ENCODE data around the gene ACAA1.

Gene ACAA1

GRCh38 chr3:38131621-38132369 is 5.1 kb downstream of the ACAA1 start:
- H3K9ac ChIP-seq (ENCODE audit: low read length): no peak overlapping the region
- H3K36me3 ChIP-seq (ENCODE audit: control insufficient read depth, low read depth, low read length): peaks cover 45% of the 10 kb centered on the region

GRCh38 chr3:38130631-38131065 is 6.3 kb downstream of the ACAA1 start:
- no peak overlapping the region for H3K4me3 ChIP-seq (ENCODE audit: low read length)
- peaks cover 56% of the 10 kb centered on the region for H3K36me3 ChIP-seq (ENCODE audit: control insufficient read depth, low read depth, low read length)
- no peaks in the 10 kb centered on the region for H3K4me1 ChIP-seq (ENCODE audit: control insufficient read depth, low read depth, low read length)
- no peak overlapping the region for H3K27ac ChIP-seq (ENCODE audit: low read length)
- H3K9me3 ChIP-seq (ENCODE audit: control insufficient read depth, low read depth, low read length): no peaks in the 10 kb centered on the region
- no peaks in the 10 kb centered on the region for H3K27me3 ChIP-seq (ENCODE audit: control insufficient read depth, insufficient read depth, low read length)
- H3K9ac ChIP-seq (ENCODE audit: low read length): no peak overlapping the region

More at GRCh38 chr3:38131621-38132369, 5.1 kb downstream of the ACAA1 start:
- H3K4me1 ChIP-seq (ENCODE audit: control insufficient read depth, low read depth, low read length): no peaks in the 10 kb centered on the region
- H3K27ac ChIP-seq (ENCODE audit: low read length): no peak overlapping the region
- H3K4me3 ChIP-seq (ENCODE audit: low read length): no peak overlapping the region
- no peaks in the 10 kb centered on the region for H3K27me3 ChIP-seq (ENCODE audit: control insufficient read depth, insufficient read depth, low read length)
- H3K9me3 ChIP-seq (ENCODE audit: control insufficient read depth, low read depth, low read length): no peaks in the 10 kb centered on the region

GRCh38 chr3:38129058-38129457 is 7.9 kb downstream of the ACAA1 start:
- Histone ChIP-seq H3K9me3 (ENCODE audit: control insufficient read depth, low read depth, low read length) (no peaks in the 10 kb centered on the region), H3K36me3 (ENCODE audit: control insufficient read depth, low read depth, low read length) (peaks cover 68% of the 10 kb centered on the region), H3K27ac (ENCODE audit: low read length) (no peak overlapping the region), H3K9ac (ENCODE audit: low read length) (no peak overlapping the region), H3K4me3 (ENCODE audit: low read length) (no peak overlapping the region), H3K27me3 (ENCODE audit: control insufficient read depth, insufficient read depth, low read length) (no peaks in the 10 kb centered on the region), H3K4me1 (ENCODE audit: control insufficient read depth, low read depth, low read length) (no peaks in the 10 kb centered on the region)

GRCh38 chr3:38128303-38128655 is 8.6 kb downstream of the ACAA1 start:
- Histone ChIP-seq H3K27me3 (ENCODE audit: control insufficient read depth, insufficient read depth, low read length) (no peaks in the 10 kb centered on the region), H3K9me3 (ENCODE audit: control insufficient read depth, low read depth, low read length) (no peaks in the 10 kb centered on the region), H3K36me3 (ENCODE audit: control insufficient read depth, low read depth, low read length) (peaks cover 61% of the 10 kb centered on the region), H3K27ac (ENCODE audit: low read length) (no peak overlapping the region), H3K9ac (ENCODE audit: low read length) (no peak overlapping the region), H3K4me1 (ENCODE audit: control insufficient read depth, low read depth, low read length) (no peaks in the 10 kb centered on the region), H3K4me3 (ENCODE audit: low read length) (no peak overlapping the region)

GRCh38 chr3:38127611-38128302 is 9.2 kb downstream of the ACAA1 start:
- no peaks in the 10 kb centered on the region for H3K27me3 ChIP-seq (ENCODE audit: control insufficient read depth, insufficient read depth, low read length)
- H3K36me3 ChIP-seq (ENCODE audit: control insufficient read depth, low read depth, low read length): peaks cover 62% of the 10 kb centered on the region
- H3K4me3 ChIP-seq (ENCODE audit: low read length): no peak overlapping the region
- no peak overlapping the region for H3K27ac ChIP-seq (ENCODE audit: low read length)
- H3K4me1 ChIP-seq (ENCODE audit: control insufficient read depth, low read depth, low read length): no peaks in the 10 kb centered on the region
- no peak overlapping the region for H3K9ac ChIP-seq (ENCODE audit: low read length)
- no peaks in the 10 kb centered on the region for H3K9me3 ChIP-seq (ENCODE audit: control insufficient read depth, low read depth, low read length)

GRCh38 chr3:38126121-38126892 is 10.6 kb downstream of the ACAA1 start:
- no peaks in the 10 kb centered on the region for H3K9me3 ChIP-seq (ENCODE audit: control insufficient read depth, low read depth, low read length)
- no peaks in the 10 kb centered on the region for H3K27me3 ChIP-seq (ENCODE audit: control insufficient read depth, insufficient read depth, low read length)
- H3K4me1 ChIP-seq (ENCODE audit: control insufficient read depth, low read depth, low read length): no peaks in the 10 kb centered on the region
- H3K27ac ChIP-seq (ENCODE audit: low read length): no peak overlapping the region
- no peak overlapping the region for H3K9ac ChIP-seq (ENCODE audit: low read length)
- peaks cover 70% of the 10 kb centered on the region for H3K36me3 ChIP-seq (ENCODE audit: control insufficient read depth, low read depth, low read length)
- no peak overlapping the region for H3K4me3 ChIP-seq (ENCODE audit: low read length)

GRCh38 chr3:38125305-38126120 is 11.4 kb downstream of the ACAA1 start:
- Histone ChIP-seq H3K27me3 (ENCODE audit: control insufficient read depth, insufficient read depth, low read length) (no peaks in the 10 kb centered on the region), H3K36me3 (ENCODE audit: control insufficient read depth, low read depth, low read length) (peaks cover 62% of the 10 kb centered on the region), H3K9ac (ENCODE audit: low read length) (no peak overlapping the region), H3K4me3 (ENCODE audit: low read length) (no peak overlapping the region), H3K9me3 (ENCODE audit: control insufficient read depth, low read depth, low read length) (no peaks in the 10 kb centered on the region), H3K27ac (ENCODE audit: low read length) (no peak overlapping the region), H3K4me1 (ENCODE audit: control insufficient read depth, low read depth, low read length) (no peaks in the 10 kb centered on the region)

GRCh38 chr3:38124324-38125122 is 12.4 kb downstream of the ACAA1 start:
- H3K4me1 ChIP-seq (ENCODE audit: control insufficient read depth, low read depth, low read length): no peaks in the 10 kb centered on the region

GRCh38 chr3:38122712-38123290 is 14.1 kb downstream of the ACAA1 start:
- H3K9ac ChIP-seq (ENCODE audit: low read length): no peak overlapping the region

More at GRCh38 chr3:38124324-38125122, 12.4 kb downstream of the ACAA1 start:
- Histone ChIP-seq H3K27me3 (ENCODE audit: control insufficient read depth, insufficient read depth, low read length) (no peaks in the 10 kb centered on the region), H3K4me3 (ENCODE audit: low read length) (no peak overlapping the region), H3K27ac (ENCODE audit: low read length) (no peak overlapping the region), H3K9ac (ENCODE audit: low read length) (no peak overlapping the region), H3K9me3 (ENCODE audit: control insufficient read depth, low read depth, low read length) (no peaks in the 10 kb centered on the region), H3K36me3 (ENCODE audit: control insufficient read depth, low read depth, low read length) (peaks cover 57% of the 10 kb centered on the region)

GRCh38 chr3:38121832-38122461 is 15.0 kb downstream of the ACAA1 start:
- Histone ChIP-seq H3K9ac (ENCODE audit: low read length) (no peak overlapping the region), H3K27me3 (ENCODE audit: control insufficient read depth, insufficient read depth, low read length) (no peaks in the 10 kb centered on the region), H3K4me1 (ENCODE audit: control insufficient read depth, low read depth, low read length) (no peaks in the 10 kb centered on the region), H3K36me3 (ENCODE audit: control insufficient read depth, low read depth, low read length) (peaks cover 39% of the 10 kb centered on the region), H3K4me3 (ENCODE audit: low read length) (no peak overlapping the region), H3K9me3 (ENCODE audit: control insufficient read depth, low read depth, low read length) (no peaks in the 10 kb centered on the region), H3K27ac (ENCODE audit: low read length) (no peak overlapping the region)

More at GRCh38 chr3:38122712-38123290, 14.1 kb downstream of the ACAA1 start:
- no peaks in the 10 kb centered on the region for H3K9me3 ChIP-seq (ENCODE audit: control insufficient read depth, low read depth, low read length)
- H3K27me3 ChIP-seq (ENCODE audit: control insufficient read depth, insufficient read depth, low read length): no peaks in the 10 kb centered on the region
- H3K4me3 ChIP-seq (ENCODE audit: low read length): no peak overlapping the region
- peaks cover 48% of the 10 kb centered on the region for H3K36me3 ChIP-seq (ENCODE audit: control insufficient read depth, low read depth, low read length)
- H3K27ac ChIP-seq (ENCODE audit: low read length): no peak overlapping the region
- no peaks in the 10 kb centered on the region for H3K4me1 ChIP-seq (ENCODE audit: control insufficient read depth, low read depth, low read length)

All from iPS-18a (cell line).